B cell (primary cell): ENCODE data around the gene ITCH. TPM values are rescaled to one million over a fixed set of nuclear protein-coding genes. Genes with fewer than 3 reads are reported as not detected.

Experiments used
- ATAC-seq: fragments of 200-7000 bp; cut with Tn5 transposase; one replicate; pipeline ENCODE4 v1.10.0; 2021; ENCODE audit warnings: low read depth, mild to moderate bottlenecking, moderate number of reproducible peaks, moderate library complexity
- CTCF ChIA-PET: fragments of 350-600 bp; sonication (Branson Sonifier 250); formaldehyde crosslinking; loops from one replicate; lab custom pipeline; 2021; ENCODE audit warnings: antibody characterized with exemption, inconsistent platforms; lab: Charles Lee
- POLR2A ChIA-PET: fragments of 350-600 bp; sonication (Branson Sonifier 250); formaldehyde crosslinking; loops from one replicate; lab custom pipeline; 2021; ENCODE audit warnings: antibody characterized with exemption; lab: Charles Lee
- DNase-seq: peaks from one replicate; pipeline ENCODE4 v3.0.0; 2013
- H2AFZ ChIP-seq: 2 replicates; pipeline ENCODE4 v1.6.1; 2012; ENCODE audit warnings: mild to moderate bottlenecking, low read depth, low read length; ENCODE audit not compliant: insufficient read depth, poor library complexity, severe bottlenecking
- H3K27ac ChIP-seq, 2 donors: 1 replicate in 1 of 2; 2 replicates in 1 of 2; pipeline ENCODE4 v1.5.1; 2012 to 2013; ENCODE audit warnings: low read length in 2 of 2, mild to moderate bottlenecking in 2 of 2, moderate library complexity in 1 of 2
- H3K27me3 ChIP-seq, 4 experiments: fragments of 200-600 bp in 1 of 4; sonication (generic) in 1 of 4; replicated peaks in 1 of 4; 1 replicate in 2 of 4; 2 replicates in 2 of 4; pipeline versions ENCODE4 v1.6.1 to v1.7.0; 2013 to 2016; ENCODE audit warnings: low read length in 3 of 4, mild to moderate bottlenecking in 2 of 4, mixed read lengths in 1 of 4, moderate library complexity in 1 of 4; ENCODE audit not compliant: insufficient read depth in 4 of 4, control insufficient read depth in 3 of 4; ENCODE audit errors: control extremely low read depth in 1 of 4
- H3K36me3 ChIP-seq, 2 experiments: replicated peaks in 1 of 2; 1 replicate in 1 of 2; 2 replicates in 1 of 2; pipeline versions ENCODE4 v1.6.1 to v1.7.1; 2013; ENCODE audit warnings: low read length in 1 of 2; ENCODE audit not compliant: insufficient read depth in 2 of 2, control insufficient read depth in 1 of 2; ENCODE audit errors: control extremely low read depth in 1 of 2, extremely low read depth in 1 of 2
- H3K4me1 ChIP-seq, 2 donors: fragments of 200-600 bp in 1 of 2; sonication (generic) in 1 of 2; 1 replicate in 1 of 2; 2 replicates in 1 of 2; pipeline versions ENCODE4 v1.5.1 to v1.6.1; 2013 to 2017; ENCODE audit warnings: low read length in 2 of 2; ENCODE audit not compliant: control insufficient read depth in 2 of 2, insufficient read depth in 2 of 2
- H3K4me2 ChIP-seq: replicated peaks from 2 replicates; pipeline ENCODE3; 2012; ENCODE audit warnings: mild to moderate bottlenecking, low read depth, low read length; ENCODE audit not compliant: poor library complexity, severe bottlenecking
- H3K4me3 ChIP-seq, 5 experiments: fragments of 200-600 bp in 1 of 5; sonication (generic) in 1 of 5; 1 replicate in 3 of 5; 2 replicates in 2 of 5; pipeline versions ENCODE4 v1.5.1 to v1.7.0; 2011 to 2016; ENCODE audit warnings: low read length in 4 of 5, mild to moderate bottlenecking in 4 of 5, low read depth in 2 of 5, control low read depth in 1 of 5, moderate library complexity in 1 of 5; ENCODE audit not compliant: insufficient read depth in 1 of 5; ENCODE audit errors: control extremely low read depth in 1 of 5, extremely low read depth in 1 of 5
- H3K79me2 ChIP-seq: fragments of 200-600 bp; sonication (generic); one replicate; pipeline ENCODE4 v1.6.0; 2016; ENCODE audit warnings: low read length; ENCODE audit not compliant: control insufficient read depth, insufficient read depth
- H3K9ac ChIP-seq: fragments of 200-600 bp; sonication (generic); 2 replicates; pipeline ENCODE4 v1.6.1; 2017; ENCODE audit warnings: mild to moderate bottlenecking, low read length, moderate library complexity
- H3K9me3 ChIP-seq, 3 donors: one replicate each; pipeline versions ENCODE4 v1.6.1 to v1.7.1; 2013; ENCODE audit warnings: low read length in 2 of 3; ENCODE audit not compliant: control insufficient read depth in 2 of 3, insufficient read depth in 1 of 3; ENCODE audit errors: control extremely low read depth in 1 of 3
- H4K20me1 ChIP-seq: 2 replicates; pipeline ENCODE4 v1.6.0; 2012; ENCODE audit warnings: mild to moderate bottlenecking, low read length; ENCODE audit not compliant: insufficient read depth, control insufficient read depth, poor library complexity, severe bottlenecking
- H3K27ac Mint-ChIP-seq: one replicate; pipeline ENCODE4 v1.8.0; 2021; ENCODE audit warnings: mixed read lengths
- H3K27me3 Mint-ChIP-seq: one replicate; pipeline ENCODE4 v1.8.0; 2021; ENCODE audit warnings: mixed read lengths
- H3K4me1 Mint-ChIP-seq: one replicate; pipeline ENCODE4 v1.8.0; 2021; ENCODE audit warnings: mixed read lengths
- H3K4me3 Mint-ChIP-seq: one replicate; pipeline ENCODE4 v1.8.0; 2021; ENCODE audit warnings: mixed read lengths
- H3K9me3 Mint-ChIP-seq: one replicate; pipeline ENCODE4 v1.8.0; 2022; ENCODE audit warnings: mixed read lengths; ENCODE audit not compliant: insufficient read depth
- CTCF ChIP-seq: fragments of 200-600 bp; IDR thresholded peaks from one replicate; pipeline ENCODE4 v1.8.0; 2022; ENCODE audit warnings: antibody characterized with exemption, mild to moderate bottlenecking
- EZH2 ChIP-seq: IDR thresholded peaks from 2 replicates; pipeline ENCODE4 v1.6.1; 2012; ENCODE audit warnings: borderline replicate concordance, low read depth, mild to moderate bottlenecking, moderate library complexity, low read length; ENCODE audit not compliant: insufficient read depth, poor library complexity, severe bottlenecking
- WGBS: methylation state at CpG from one replicate; pipeline ENCODE4 v1.1.5; 2013; ENCODE audit warnings: missing lambda C conversion rate; ENCODE audit not compliant: insufficient coverage; 5-methylcytosine and 5-hydroxymethylcytosine counted together
- intact Hi-C: fragments of 100-400 bp; cut with micrococcal nuclease; formaldehyde crosslinking; loops from one replicate; pipeline ENCODE4 v1.10.0; 2022
- polyA plus RNA-seq: library from polyadenylated mRNA; depleted of rRNA; stranded (reverse); fragments of >200 nt; gene quantifications from 2 replicates; pipeline ENCODE4 v1.2.3, GENCODE V29; 2012
- total RNA-seq, 2 donors: library from RNA; stranded (reverse); fragments of 120-200 nt in 1 of 2; gene quantifications; 1 replicate in 1 of 2; 2 replicates in 1 of 2; pipeline versions ENCODE4 v1.2.3 to v1.2.4, GENCODE V29; 2013 to 2022

The ITCH gene
- total and polyA plus RNA-seq, 2 donors (not counting 1 experiment from before 2014, with no cell fraction given): 10.0 to 110 TPM

GRCh38 chr20:34433391-34433790 is 70.3 kb downstream of the ITCH start:
- Histone ChIP-seq H3K4me1 (peaks cover 8 to 16% of the 10 kb centered on the region in 2 donors), H3K4me2 (no peak overlapping the region), H4K20me1 (peaks cover 29% of the 10 kb centered on the region), H3K9me3 (no peaks in the 10 kb centered on the region), H3K36me3 (peaks cover 13 to 32% of the 10 kb centered on the region in 2 experiments), H3K27me3 (no peaks in the 10 kb centered on the region), H2AFZ (no peak overlapping the region), H3K79me2 (peaks cover 26% of the 10 kb centered on the region), H3K27ac (no peak overlapping the region), H3K4me3 (no peak overlapping the region), H3K9ac (no peak overlapping the region)
- Mint-ChIP-seq H3K4me1 (peaks cover 21% of the 10 kb centered on the region), H3K9me3 (no peaks in the 10 kb centered on the region), H3K27ac (no peak overlapping the region), H3K27me3 (no peaks in the 10 kb centered on the region), H3K4me3 (no peak overlapping the region)
- intact Hi-C loops: no loop called here
- ChIA-PET POLR2A (no interaction called here), CTCF (no interaction called here)
- TF ChIP-seq EZH2 (no peak), CTCF (no peak)
- ATAC-seq (no peak), DNase-seq (no peak)
- WGBS: 100% methylated on average over 2 of the region's 5 CpGs

- Mint-ChIP-seq H3K4me3 (no peak overlapping the region), H3K27ac (peak overlapping the region; percentile 24), H3K9me3 (no peaks in the 10 kb centered on the region), H3K27me3 (no peaks in the 10 kb centered on the region), H3K4me1 (peaks cover 21% of the 10 kb centered on the region)
- H3K4me2 ChIP-seq: peak overlapping the region; percentile 31
- no peak overlapping the region for H3K4me3 ChIP-seq
- H3K36me3 ChIP-seq: peaks cover 11 to 47% of the 10 kb centered on the region in 2 experiments
- H3K27ac ChIP-seq: peak overlapping the region in 1 of 2 donors; percentile 50
- intact Hi-C loops: no loop called here
- peaks cover 18% of the 10 kb centered on the region for H3K79me2 ChIP-seq
- no peak for TF ChIP-seq CTCF
- no peak for TF ChIP-seq EZH2
- CTCF ChIA-PET: interaction anchor here (0.5 to 5.5 kb wide), 2 partner anchors 123 to 1559 kb away, joined by 3 to 27 read pairs; no protein-coding TSS in a partner anchor
- peaks cover 24% of the 10 kb centered on the region for H4K20me1 ChIP-seq
- WGBS: 18% methylated on average over 1 of the region's 1 CpG
- no peaks in the 10 kb centered on the region for H3K9me3 ChIP-seq
- DNase-seq (peak; percentile 36), ATAC-seq (peak; percentile 47)
- H3K9ac ChIP-seq: no peak overlapping the region
- H2AFZ ChIP-seq: no peak overlapping the region
- POLR2A ChIA-PET: no interaction called here
- H3K27me3 ChIP-seq: no peaks in the 10 kb centered on the region
- H3K4me1 ChIP-seq: peaks cover 8 to 16% of the 10 kb centered on the region in 2 donors
Measured at GRCh38 chr20:34435589-34435988, 72.5 kb downstream of the ITCH start.
